Mammary epithelial cell (primary cell): ENCODE data around the gene SLC23A2.

Experiments used
- EZH2 ChIP-seq: IDR thresholded peaks from 2 replicates; pipeline ENCODE4 v1.6.1; 2012; ENCODE audit warnings: low read length, inconsistent platforms, borderline replicate concordance
- TF ChIP-seq, protein P1 (sequence below), 2 donors: IDR thresholded peaks in 1 of 2; conservative IDR thresholded peaks in 1 of 2; 2 replicates each; pipeline ENCODE4 v1.5.1; 2011 to 2012; ENCODE audit warnings: inconsistent platforms in 2 of 2, low read length in 2 of 2, mild to moderate bottlenecking in 2 of 2, control low read depth in 1 of 2, low read depth in 1 of 2; ENCODE audit not compliant: insufficient read depth in 1 of 2; ENCODE audit errors: extremely low read depth in 1 of 2

DNA sequence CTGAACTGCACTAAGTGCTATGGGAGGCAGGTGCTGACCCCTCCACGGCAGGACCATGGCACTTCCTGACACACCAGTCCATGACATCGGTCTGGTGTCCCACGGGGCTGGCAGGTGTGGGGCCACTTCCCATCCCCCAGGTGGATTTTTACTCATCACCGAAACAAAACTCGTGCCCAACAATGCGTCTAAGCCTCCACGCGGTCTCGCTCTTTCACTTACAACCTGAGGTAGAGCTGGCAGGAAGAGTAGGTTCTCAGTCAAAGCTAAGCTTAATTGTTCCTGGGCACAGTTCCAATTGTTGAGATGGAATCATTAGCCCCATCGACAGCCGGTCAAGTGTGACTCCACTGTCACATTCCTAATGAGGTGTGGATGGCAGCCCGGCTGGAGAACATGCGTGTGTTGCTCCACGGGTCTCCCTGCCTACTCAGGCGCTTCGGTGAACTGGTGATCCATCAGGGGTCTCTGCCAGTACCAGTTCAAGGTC lies 125.7 kb downstream of the SLC23A2 start:
- TF ChIP-seq, protein P1, sequence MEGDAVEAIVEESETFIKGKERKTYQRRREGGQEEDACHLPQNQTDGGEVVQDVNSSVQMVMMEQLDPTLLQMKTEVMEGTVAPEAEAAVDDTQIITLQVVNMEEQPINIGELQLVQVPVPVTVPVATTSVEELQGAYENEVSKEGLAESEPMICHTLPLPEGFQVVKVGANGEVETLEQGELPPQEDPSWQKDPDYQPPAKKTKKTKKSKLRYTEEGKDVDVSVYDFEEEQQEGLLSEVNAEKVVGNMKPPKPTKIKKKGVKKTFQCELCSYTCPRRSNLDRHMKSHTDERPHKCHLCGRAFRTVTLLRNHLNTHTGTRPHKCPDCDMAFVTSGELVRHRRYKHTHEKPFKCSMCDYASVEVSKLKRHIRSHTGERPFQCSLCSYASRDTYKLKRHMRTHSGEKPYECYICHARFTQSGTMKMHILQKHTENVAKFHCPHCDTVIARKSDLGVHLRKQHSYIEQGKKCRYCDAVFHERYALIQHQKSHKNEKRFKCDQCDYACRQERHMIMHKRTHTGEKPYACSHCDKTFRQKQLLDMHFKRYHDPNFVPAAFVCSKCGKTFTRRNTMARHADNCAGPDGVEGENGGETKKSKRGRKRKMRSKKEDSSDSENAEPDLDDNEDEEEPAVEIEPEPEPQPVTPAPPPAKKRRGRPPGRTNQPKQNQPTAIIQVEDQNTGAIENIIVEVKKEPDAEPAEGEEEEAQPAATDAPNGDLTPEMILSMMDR (conservative IDR thresholded peaks at IDR 0.05 in 1 of 2, IDR thresholded peaks at IDR 0.05 in 1 of 2; ENCODE audit: extremely low read depth in 1 of 2, insufficient read depth in 1 of 2, low read depth in 1 of 2, low read length in 2 of 2) = no peak
- no peak for TF ChIP-seq EZH2
